ENCODE data around the gene PRELID3B. TPM values are rescaled to one million over a fixed set of nuclear protein-coding genes. Genes with fewer than 3 reads are reported as not detected.

Gene PRELID3B
- total RNA-seq, 1 donor from 2014 or later, result 123 TPM

- Mint-ChIP-seq H3K36me3 (ENCODE audit: low read depth) (peaks cover 22% of the 10 kb centered on the region), H3K27me3 (ENCODE audit: insufficient read depth) (no peaks in the 10 kb centered on the region), H3K9me3 (no peaks in the 10 kb centered on the region), H3K4me3 (no peak overlapping the region), H3K27ac (no peak overlapping the region), H3K4me1 (ENCODE audit: low read depth) (peaks cover 39% of the 10 kb centered on the region)
- intact Hi-C loops (cut with micrococcal nuclease), result no loop called here
- no peak for DNase-seq (ENCODE audit: low spot score)
Observed at GRCh38 chr20:59002388-59002787, 40.2 kb downstream of the PRELID3B start.

GRCh38 chr20:59001449-59002171 is 41.0 kb downstream of the PRELID3B start:
- DNase-seq (ENCODE audit: low spot score), result no peak
- intact Hi-C loops (cut with micrococcal nuclease), result no loop called here
- Mint-ChIP-seq H3K4me3 (no peak overlapping the region), H3K27me3 (ENCODE audit: insufficient read depth) (no peaks in the 10 kb centered on the region), H3K36me3 (ENCODE audit: low read depth) (peaks cover 25% of the 10 kb centered on the region), H3K9me3 (no peaks in the 10 kb centered on the region), H3K27ac (no peak overlapping the region), H3K4me1 (ENCODE audit: low read depth) (peaks cover 39% of the 10 kb centered on the region)

GRCh38 chr20:59001068-59001448 is 41.5 kb downstream of the PRELID3B start:
- intact Hi-C loops (cut with micrococcal nuclease), result no loop called here
- H3K27me3 Mint-ChIP-seq (ENCODE audit: insufficient read depth), result no peaks in the 10 kb centered on the region
- H3K4me3 Mint-ChIP-seq, result no peak overlapping the region
- H3K27ac Mint-ChIP-seq, result no peak overlapping the region
- no peak for DNase-seq (ENCODE audit: low spot score)
- peaks cover 37% of the 10 kb centered on the region for H3K4me1 Mint-ChIP-seq (ENCODE audit: low read depth)
- H3K36me3 Mint-ChIP-seq (ENCODE audit: low read depth), result peaks cover 27% of the 10 kb centered on the region
- H3K9me3 Mint-ChIP-seq, result no peaks in the 10 kb centered on the region

GRCh38 chr20:59000326-59000725 is 42.3 kb downstream of the PRELID3B start:
- intact Hi-C loops (cut with micrococcal nuclease), result no loop called here
- Mint-ChIP-seq H3K27me3 (ENCODE audit: insufficient read depth) (no peaks in the 10 kb centered on the region), H3K4me3 (no peak overlapping the region), H3K4me1 (ENCODE audit: low read depth) (peaks cover 30% of the 10 kb centered on the region), H3K27ac (no peak overlapping the region), H3K9me3 (no peaks in the 10 kb centered on the region), H3K36me3 (ENCODE audit: low read depth) (peaks cover 34% of the 10 kb centered on the region)
- DNase-seq (ENCODE audit: low spot score), result no peak

- no peak overlapping the region for H3K27ac Mint-ChIP-seq
- no peaks in the 10 kb centered on the region for H3K9me3 Mint-ChIP-seq
- H3K4me1 Mint-ChIP-seq (ENCODE audit: low read depth), result peaks cover 13% of the 10 kb centered on the region
- intact Hi-C loops (cut with micrococcal nuclease), result no loop called here
- H3K4me3 Mint-ChIP-seq, result no peak overlapping the region
- peaks cover 38% of the 10 kb centered on the region for H3K36me3 Mint-ChIP-seq (ENCODE audit: low read depth)
- no peak for DNase-seq (ENCODE audit: low spot score)
- no peaks in the 10 kb centered on the region for H3K27me3 Mint-ChIP-seq (ENCODE audit: insufficient read depth)
Observed at GRCh38 chr20:58998656-58999055, 43.9 kb downstream of the PRELID3B start.

- intact Hi-C loops (cut with micrococcal nuclease), result no loop called here
- Mint-ChIP-seq H3K27ac (no peak overlapping the region), H3K27me3 (ENCODE audit: insufficient read depth) (no peaks in the 10 kb centered on the region), H3K9me3 (no peaks in the 10 kb centered on the region), H3K4me3 (no peak overlapping the region), H3K4me1 (ENCODE audit: low read depth) (peaks cover under 1% of the 10 kb centered on the region), H3K36me3 (ENCODE audit: low read depth) (peaks cover 39% of the 10 kb centered on the region)
- no peak for DNase-seq (ENCODE audit: low spot score)
Observed at GRCh38 chr20:58997141-58997770, 45.3 kb downstream of the PRELID3B start.

- H3K9me3 Mint-ChIP-seq, result no peaks in the 10 kb centered on the region
- no peaks in the 10 kb centered on the region for H3K4me1 Mint-ChIP-seq (ENCODE audit: low read depth)
- no peak for DNase-seq (ENCODE audit: low spot score)
- H3K36me3 Mint-ChIP-seq (ENCODE audit: low read depth), result peaks cover 41% of the 10 kb centered on the region
- H3K4me3 Mint-ChIP-seq, result no peak overlapping the region
- no peaks in the 10 kb centered on the region for H3K27me3 Mint-ChIP-seq (ENCODE audit: insufficient read depth)
- intact Hi-C loops (cut with micrococcal nuclease), result no loop called here
- H3K27ac Mint-ChIP-seq, result no peak overlapping the region
Observed at GRCh38 chr20:58996226-58996611, 46.4 kb downstream of the PRELID3B start.

GRCh38 chr20:58995461-58996225 is 46.9 kb downstream of the PRELID3B start:
- no peak overlapping the region for H3K27ac Mint-ChIP-seq

GRCh38 chr20:58994390-58995159 is 48.0 kb downstream of the PRELID3B start:
- Mint-ChIP-seq H3K9me3 (no peaks in the 10 kb centered on the region), H3K4me3 (no peak overlapping the region), H3K4me1 (ENCODE audit: low read depth) (no peaks in the 10 kb centered on the region), H3K36me3 (ENCODE audit: low read depth) (peaks cover 49% of the 10 kb centered on the region), H3K27ac (peak overlapping the region; percentile 29), H3K27me3 (ENCODE audit: insufficient read depth) (no peaks in the 10 kb centered on the region)
- no peak for DNase-seq (ENCODE audit: low spot score)
- intact Hi-C loops (cut with micrococcal nuclease), result no loop called here

More at GRCh38 chr20:58995461-58996225, 46.9 kb downstream of the PRELID3B start:
- intact Hi-C loops (cut with micrococcal nuclease), result no loop called here
- no peak for DNase-seq (ENCODE audit: low spot score)
- Mint-ChIP-seq H3K4me1 (ENCODE audit: low read depth) (no peaks in the 10 kb centered on the region), H3K4me3 (no peak overlapping the region), H3K36me3 (ENCODE audit: low read depth) (peaks cover 46% of the 10 kb centered on the region), H3K27me3 (ENCODE audit: insufficient read depth) (no peaks in the 10 kb centered on the region), H3K9me3 (no peaks in the 10 kb centered on the region)

GRCh38 chr20:58993332-58994248 is 49.0 kb downstream of the PRELID3B start:
- intact Hi-C loops (cut with micrococcal nuclease), result no loop called here
- no peak overlapping the region for H3K27ac Mint-ChIP-seq
- peaks cover 58% of the 10 kb centered on the region for H3K36me3 Mint-ChIP-seq (ENCODE audit: low read depth)
- no peaks in the 10 kb centered on the region for H3K9me3 Mint-ChIP-seq
- H3K4me1 Mint-ChIP-seq (ENCODE audit: low read depth), result no peaks in the 10 kb centered on the region
- H3K4me3 Mint-ChIP-seq, result no peak overlapping the region
- no peak for DNase-seq (ENCODE audit: low spot score)
- H3K27me3 Mint-ChIP-seq (ENCODE audit: insufficient read depth), result no peaks in the 10 kb centered on the region

- H3K4me3 Mint-ChIP-seq, result no peak overlapping the region
- peaks cover 60% of the 10 kb centered on the region for H3K36me3 Mint-ChIP-seq (ENCODE audit: low read depth)
- no peak for DNase-seq (ENCODE audit: low spot score)
- intact Hi-C loops (cut with micrococcal nuclease), result no loop called here
- H3K4me1 Mint-ChIP-seq (ENCODE audit: low read depth), result no peaks in the 10 kb centered on the region
- H3K27ac Mint-ChIP-seq, result no peak overlapping the region
- H3K27me3 Mint-ChIP-seq (ENCODE audit: insufficient read depth), result no peaks in the 10 kb centered on the region
- no peaks in the 10 kb centered on the region for H3K9me3 Mint-ChIP-seq
Observed at GRCh38 chr20:58992911-58993310, 49.7 kb downstream of the PRELID3B start.

GRCh38 chr20:58991715-58992114 is 50.9 kb downstream of the PRELID3B start:
- intact Hi-C loops (cut with micrococcal nuclease), result no loop called here
- Mint-ChIP-seq H3K9me3 (no peaks in the 10 kb centered on the region), H3K36me3 (ENCODE audit: low read depth) (peaks cover 66% of the 10 kb centered on the region), H3K4me1 (ENCODE audit: low read depth) (peaks cover 4% of the 10 kb centered on the region), H3K4me3 (no peak overlapping the region), H3K27ac (peak overlapping the region; percentile 23), H3K27me3 (ENCODE audit: insufficient read depth) (no peaks in the 10 kb centered on the region)
- no peak for DNase-seq (ENCODE audit: low spot score)
